Measurements from ENCODE around the gene EML1.

The EML1 gene

GRCh38 chr14:99865408-99865807 is 72.2 kb downstream of the EML1 start:
- no peak overlapping the region for H3K4me3 ChIP-seq (replicated peaks; ENCODE audit: low read depth, low read length)
- TF ChIP-seq, protein P1, sequence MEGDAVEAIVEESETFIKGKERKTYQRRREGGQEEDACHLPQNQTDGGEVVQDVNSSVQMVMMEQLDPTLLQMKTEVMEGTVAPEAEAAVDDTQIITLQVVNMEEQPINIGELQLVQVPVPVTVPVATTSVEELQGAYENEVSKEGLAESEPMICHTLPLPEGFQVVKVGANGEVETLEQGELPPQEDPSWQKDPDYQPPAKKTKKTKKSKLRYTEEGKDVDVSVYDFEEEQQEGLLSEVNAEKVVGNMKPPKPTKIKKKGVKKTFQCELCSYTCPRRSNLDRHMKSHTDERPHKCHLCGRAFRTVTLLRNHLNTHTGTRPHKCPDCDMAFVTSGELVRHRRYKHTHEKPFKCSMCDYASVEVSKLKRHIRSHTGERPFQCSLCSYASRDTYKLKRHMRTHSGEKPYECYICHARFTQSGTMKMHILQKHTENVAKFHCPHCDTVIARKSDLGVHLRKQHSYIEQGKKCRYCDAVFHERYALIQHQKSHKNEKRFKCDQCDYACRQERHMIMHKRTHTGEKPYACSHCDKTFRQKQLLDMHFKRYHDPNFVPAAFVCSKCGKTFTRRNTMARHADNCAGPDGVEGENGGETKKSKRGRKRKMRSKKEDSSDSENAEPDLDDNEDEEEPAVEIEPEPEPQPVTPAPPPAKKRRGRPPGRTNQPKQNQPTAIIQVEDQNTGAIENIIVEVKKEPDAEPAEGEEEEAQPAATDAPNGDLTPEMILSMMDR (IDR thresholded peaks at IDR 0.05; ENCODE audit: low read length, missing control alignments) = no peak
- no peak for DNase-seq (ENCODE audit: low read depth)

GRCh38 chr14:99870617-99871016 is 77.4 kb downstream of the EML1 start:
- DNase-seq (ENCODE audit: low read depth) = no peak
- TF ChIP-seq, protein P1 (IDR thresholded peaks at IDR 0.05; ENCODE audit: low read length, missing control alignments) = no peak

DNA sequence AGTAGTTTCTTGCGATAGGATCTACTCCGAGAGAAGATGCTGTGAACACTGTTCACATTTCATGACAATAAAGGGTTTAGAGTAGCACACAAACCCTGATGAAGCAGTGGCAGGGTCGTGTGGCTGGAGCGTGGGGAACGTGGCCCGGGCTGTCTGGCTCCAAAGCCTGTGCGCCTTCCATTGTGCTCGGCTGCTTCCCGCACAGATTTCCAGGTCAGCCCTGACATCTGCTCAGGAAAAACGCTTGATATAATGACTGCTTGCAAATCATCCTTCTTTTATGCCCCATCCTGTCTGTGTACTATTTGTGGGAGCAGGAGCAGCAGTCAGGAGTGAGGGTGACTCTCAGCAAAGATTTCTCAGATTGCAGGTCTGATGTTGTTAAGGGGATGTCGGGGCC is 78.6 kb downstream of the EML1 start:
- DNase-seq (ENCODE audit: low read depth) = no peak
- TF ChIP-seq, protein P1 (IDR thresholded peaks at IDR 0.05; ENCODE audit: low read length, missing control alignments) = no peak
- no peak overlapping the region for H3K4me3 ChIP-seq (replicated peaks; ENCODE audit: low read depth, low read length)

More at GRCh38 chr14:99870617-99871016, 77.4 kb downstream of the EML1 start:
- no peak overlapping the region for H3K4me3 ChIP-seq (replicated peaks; ENCODE audit: low read depth, low read length)

GRCh38 chr14:99872786-99873440 is 79.7 kb downstream of the EML1 start:
- H3K4me3 ChIP-seq (replicated peaks; ENCODE audit: low read depth, low read length) = no peak overlapping the region
- DNase-seq (ENCODE audit: low read depth) = no peak
- TF ChIP-seq, protein P1 (IDR thresholded peaks at IDR 0.05; ENCODE audit: low read length, missing control alignments) = no peak

DNA sequence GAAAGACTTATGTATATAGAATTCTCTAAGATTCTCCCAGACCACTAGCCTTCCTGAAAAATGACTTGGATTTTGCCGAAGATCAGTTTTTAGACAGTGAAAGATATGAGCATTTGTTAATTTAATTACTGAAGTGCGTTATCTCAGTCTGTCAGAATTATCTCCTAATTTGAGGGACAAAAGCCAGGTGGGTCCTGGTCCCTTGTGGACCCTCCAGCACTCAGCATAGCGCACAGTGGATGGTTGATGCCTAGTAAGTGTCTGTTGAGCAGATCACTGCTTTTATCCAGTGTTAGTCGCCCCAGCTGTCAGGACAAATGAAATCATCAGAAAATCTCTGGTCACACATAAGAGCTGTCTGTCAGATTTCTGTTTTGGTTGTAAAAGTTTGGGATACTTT is 80.4 kb downstream of the EML1 start:
- no peak overlapping the region for H3K4me3 ChIP-seq (replicated peaks; ENCODE audit: low read depth, low read length)
- no peak for DNase-seq (ENCODE audit: low read depth)
- TF ChIP-seq, protein P1 (IDR thresholded peaks at IDR 0.05; ENCODE audit: low read length, missing control alignments) = no peak

DNA sequence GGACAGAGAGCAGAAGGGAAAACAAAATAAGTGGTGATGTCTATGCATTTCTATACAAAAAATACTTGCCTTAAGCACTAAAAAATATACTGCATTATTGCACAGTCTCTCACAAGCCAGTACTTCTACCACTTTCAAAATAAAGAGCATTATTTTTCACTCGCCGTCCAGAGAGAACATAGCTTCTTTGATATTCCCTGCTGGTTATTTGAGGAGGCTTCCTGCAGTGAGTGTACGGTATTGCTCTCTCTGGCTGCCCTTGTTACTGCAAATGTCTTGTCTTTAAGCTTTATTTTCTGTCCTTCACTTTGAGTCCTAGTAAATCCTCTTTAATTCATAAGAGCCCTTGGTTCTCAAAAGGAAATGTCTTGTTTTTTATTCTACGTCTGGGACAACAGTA is 81.1 kb downstream of the EML1 start:
- DNase-seq (ENCODE audit: low read depth) = no peak
- TF ChIP-seq, protein P1 (IDR thresholded peaks at IDR 0.05; ENCODE audit: low read length, missing control alignments) = no peak
- H3K4me3 ChIP-seq (replicated peaks; ENCODE audit: low read depth, low read length) = no peak overlapping the region

DNA sequence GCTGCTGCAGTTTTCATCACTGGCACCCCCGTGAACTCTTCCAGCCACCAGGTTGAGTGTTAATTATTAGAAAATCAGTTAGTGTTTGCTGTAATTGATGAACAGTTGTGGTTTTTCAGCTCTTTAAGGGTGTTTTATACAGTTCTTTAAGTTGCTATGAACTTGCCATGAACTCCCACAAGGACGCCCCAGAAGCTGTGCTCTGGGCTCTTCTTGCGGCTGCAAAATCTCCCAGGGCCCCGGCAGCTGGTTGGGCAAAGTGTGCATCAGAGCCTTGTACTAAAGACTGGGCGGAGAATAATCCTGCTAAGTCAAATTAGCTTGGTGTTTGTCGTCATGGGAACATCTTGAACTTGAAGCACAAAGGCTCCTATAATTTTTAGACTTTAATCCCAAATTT is 82.2 kb downstream of the EML1 start:
- no peak for DNase-seq (ENCODE audit: low read depth)
- TF ChIP-seq, protein P1 (IDR thresholded peaks at IDR 0.05; ENCODE audit: low read length, missing control alignments) = no peak
- H3K4me3 ChIP-seq (replicated peaks; ENCODE audit: low read depth, low read length) = no peak overlapping the region

Data from fibroblast of pulmonary artery (primary cell).